NCI-H128 (cell line): ENCODE measurements around the gene L3MBTL4.

Experiments
- DNase-seq: peaks from one replicate; lab custom pipeline; 2025; ENCODE audit not compliant: unreplicated experiment; lab: John Stamatoyannopoulos, UW

Gene L3MBTL4

GRCh38 chr18:6001867-6002266 is 412.8 kb downstream of the L3MBTL4 start:
- DNase-seq: no peak

- no peak for DNase-seq
Observed at GRCh38 chr18:5998907-5999306, 415.8 kb downstream of the L3MBTL4 start.

GRCh38 chr18:5998166-5998881 is 416.4 kb downstream of the L3MBTL4 start:
- no peak for DNase-seq

DNA sequence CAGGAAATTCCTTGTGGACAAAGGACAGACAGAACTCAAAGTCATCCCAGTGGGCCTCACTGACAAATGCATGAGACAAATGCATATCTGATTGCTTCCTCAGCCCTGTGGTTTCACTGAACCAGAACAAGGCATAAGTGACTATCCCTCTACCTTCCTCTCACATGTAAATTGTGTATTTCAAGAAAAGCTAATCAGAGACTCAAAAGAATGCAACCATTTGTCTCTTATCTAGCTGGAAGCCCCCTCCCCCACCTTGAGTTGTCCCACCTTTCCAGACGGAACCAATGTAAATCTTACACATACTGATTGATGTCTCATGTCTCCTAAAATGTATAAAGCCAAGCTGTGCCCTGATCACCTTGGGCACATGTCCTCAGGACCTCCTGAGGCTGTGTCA is 417.4 kb downstream of the L3MBTL4 start:
- DNase-seq: no peak

GRCh38 chr18:5995626-5996025 is 419.1 kb downstream of the L3MBTL4 start:
- DNase-seq: no peak

- no peak for DNase-seq
Observed at GRCh38 chr18:5993938-5994337, 420.8 kb downstream of the L3MBTL4 start.

GRCh38 chr18:5992381-5992780 is 422.3 kb downstream of the L3MBTL4 start:
- DNase-seq: no peak

- DNase-seq: no peak
Observed at GRCh38 chr18:5987249-5987648, 427.5 kb downstream of the L3MBTL4 start.

- DNase-seq: no peak
Observed at GRCh38 chr18:5986257-5986931, 428.3 kb downstream of the L3MBTL4 start.

- DNase-seq: no peak
Observed at GRCh38 chr18:5984245-5984644, 430.5 kb downstream of the L3MBTL4 start.

DNA sequence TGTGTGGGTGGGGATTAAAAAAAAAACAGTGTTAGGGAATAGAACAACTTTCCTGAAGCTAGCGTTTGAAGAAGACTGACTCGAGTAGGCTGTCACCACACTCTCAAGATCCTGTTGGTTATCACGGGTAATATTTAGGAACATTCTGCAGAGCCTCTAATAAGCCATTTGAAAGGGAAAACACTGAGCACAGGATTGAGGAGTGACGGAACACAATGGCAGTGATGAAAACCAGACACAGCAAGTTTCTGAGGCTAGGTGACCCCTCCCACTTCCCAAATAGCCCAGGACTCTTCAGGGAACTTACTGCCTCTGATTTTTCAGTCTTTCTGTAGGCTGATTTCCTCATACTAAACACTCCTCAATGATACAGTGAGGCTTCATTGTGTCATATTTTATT is 431.2 kb downstream of the L3MBTL4 start:
- no peak for DNase-seq

DNA sequence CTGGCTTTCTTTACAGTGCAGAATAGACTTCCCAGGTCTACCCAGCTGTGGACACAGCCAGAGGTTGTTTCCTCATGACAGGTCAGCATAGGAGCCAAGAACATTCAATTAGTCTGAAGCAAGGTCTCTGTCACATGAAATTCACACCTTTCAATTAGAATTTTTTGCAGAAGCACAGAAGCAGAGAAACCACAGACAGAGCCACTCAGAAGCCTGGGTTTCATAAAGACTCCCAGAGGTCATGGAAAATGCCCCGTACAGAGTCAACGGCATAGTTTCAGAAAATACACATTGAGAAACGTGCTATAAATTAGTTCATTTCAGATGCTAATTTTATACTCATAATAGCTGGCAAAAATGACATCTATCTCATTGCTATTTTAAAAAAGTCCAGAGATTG is 432.4 kb downstream of the L3MBTL4 start:
- no peak for DNase-seq

- DNase-seq: no peak
Observed at GRCh38 chr18:5980721-5981120, 434.0 kb downstream of the L3MBTL4 start.

DNA sequence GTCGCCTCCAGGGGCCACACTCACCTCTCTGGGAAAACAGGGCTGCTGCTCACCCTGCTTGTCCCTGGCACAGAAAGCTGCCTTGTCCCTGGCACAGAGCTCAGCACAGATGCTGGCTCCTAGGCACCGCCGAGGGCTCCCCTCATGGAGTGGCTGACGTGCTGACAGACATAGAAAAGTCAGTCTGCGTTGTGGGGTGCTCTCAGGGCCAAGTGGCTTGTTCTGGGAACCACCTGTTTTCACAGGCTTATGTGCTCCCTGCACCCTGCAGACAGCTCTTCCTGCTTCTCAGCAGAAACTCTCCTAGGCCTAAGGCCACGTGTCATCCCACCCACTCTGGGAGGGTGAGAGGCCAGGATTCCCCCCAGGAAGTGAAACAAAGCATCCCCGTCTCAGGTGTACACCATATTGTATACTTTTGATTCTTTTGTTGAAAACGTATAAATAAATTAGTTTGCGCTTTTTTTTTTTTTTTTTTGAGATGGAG is 434.7 kb downstream of the L3MBTL4 start:
- DNase-seq: no peak

GRCh38 chr18:5979176-5979888 is 435.4 kb downstream of the L3MBTL4 start:
- no peak for DNase-seq

GRCh38 chr18:5977022-5977421 is 437.7 kb downstream of the L3MBTL4 start:
- no peak for DNase-seq

DNA sequence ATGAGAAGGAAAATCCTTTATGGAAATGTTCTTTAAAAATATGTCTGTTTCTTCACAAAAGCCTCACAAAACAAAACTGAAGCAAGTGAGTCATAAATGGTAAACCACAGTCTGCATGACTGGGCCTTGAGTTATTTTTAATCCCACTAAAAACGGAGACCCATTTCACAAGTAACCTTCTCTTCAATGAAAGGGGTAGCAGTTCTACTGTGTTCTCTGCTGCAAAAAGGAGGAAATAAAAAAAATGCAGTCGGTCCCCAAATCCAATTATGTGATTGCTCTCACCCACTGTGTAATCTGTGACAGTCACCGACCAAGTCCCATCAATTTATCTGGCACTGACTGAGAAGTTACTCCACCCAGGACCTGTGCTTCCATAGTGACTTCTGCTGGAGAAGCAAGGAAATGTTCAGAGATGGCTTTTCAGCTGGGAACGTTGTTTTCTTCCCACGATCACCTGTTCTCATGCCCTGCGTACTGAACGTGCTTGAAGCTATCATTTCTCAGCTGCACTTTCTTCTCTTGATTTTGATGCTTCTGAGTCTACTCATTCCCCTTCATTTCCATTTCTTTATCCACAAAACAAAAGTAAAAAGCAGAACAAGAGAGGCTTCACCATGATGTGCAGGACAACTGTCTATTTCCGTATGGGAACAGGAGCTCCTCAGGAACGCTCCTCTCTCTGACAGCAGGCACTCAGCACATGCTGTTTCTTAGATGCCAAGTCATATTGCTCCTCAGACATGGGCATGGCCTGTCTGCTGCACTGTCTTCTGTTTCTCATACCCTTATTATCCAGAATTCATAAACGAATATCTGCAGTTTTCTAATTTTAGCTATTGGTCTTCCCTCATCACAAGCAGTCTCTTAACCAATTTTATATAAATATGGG is 439.4 kb downstream of the L3MBTL4 start:
- no peak for DNase-seq

GRCh38 chr18:5974696-5975095 is 440.0 kb downstream of the L3MBTL4 start:
- no peak for DNase-seq

- DNase-seq: no peak
Observed at GRCh38 chr18:5973099-5973498, 441.6 kb downstream of the L3MBTL4 start.

- DNase-seq: no peak
Observed at GRCh38 chr18:5972298-5972697, 442.4 kb downstream of the L3MBTL4 start.

DNA sequence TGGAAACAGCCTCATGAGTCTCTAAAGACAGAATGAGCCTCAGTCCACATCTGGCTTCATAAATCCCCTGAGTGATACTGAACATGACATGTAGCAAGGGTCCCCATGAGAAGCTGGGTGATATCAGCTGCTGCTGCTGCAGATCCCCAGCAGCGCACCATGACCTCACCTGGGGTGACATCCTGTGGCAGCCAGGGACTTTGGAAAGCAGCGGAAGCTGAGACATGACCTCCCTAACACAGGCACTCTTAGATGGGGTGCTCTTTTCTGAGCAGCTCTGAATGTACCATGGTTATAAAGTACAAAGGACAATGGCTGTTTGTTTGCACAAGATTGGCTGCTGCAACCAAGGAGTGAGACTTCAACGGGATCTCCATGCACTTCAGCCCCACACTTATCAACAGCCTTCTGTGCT is 444.7 kb downstream of the L3MBTL4 start:
- DNase-seq: no peak
